Posterior cingulate gyrus (tissue), 11 donors: ENCODE measurements around the gene ZNF678.
A peak's percentile ranks its signal among the peaks of the same experiment; 100 is the strongest.
"Not testable (repeated sequence)": the region's sequence is repeated elsewhere in the genome, so short reads cannot be mapped to it uniquely, and the experiment has no call there.

Experiments
- DNase-seq, 10 donors: peaks; one replicate each; pipeline versions ENCODE4 v3.0.0 to v3.0.0-alpha.2; 2020 to 2021; ENCODE audit warnings: mixed read lengths in 3 of 10
- intact Hi-C: fragments of 100-400 bp; cut with DNase I; formaldehyde crosslinking; loops from one replicate; pipeline ENCODE4 v1.15.1; 2023

Gene ZNF678

DNA sequence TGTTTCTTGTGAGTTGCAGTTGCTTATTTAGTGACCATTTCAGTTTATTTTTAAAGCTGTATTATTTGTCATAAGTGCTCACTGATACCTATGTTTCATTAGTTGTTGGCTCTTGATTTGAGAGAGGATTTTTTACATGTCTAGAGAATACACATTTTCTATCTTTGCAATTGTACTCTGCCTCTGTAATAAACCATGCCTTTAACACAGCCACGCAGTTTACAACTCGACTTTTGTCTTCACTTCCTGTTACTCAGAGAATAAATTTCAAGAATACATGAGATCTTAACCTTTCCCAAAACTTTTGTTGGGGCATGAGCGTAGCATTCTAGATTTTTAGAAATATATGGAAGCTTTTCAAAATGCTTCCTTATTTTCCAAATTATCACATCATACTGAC, 14.9 kb upstream of the ZNF678 start:
- intact Hi-C loops, result no loop called here
- no peak for DNase-seq

DNA sequence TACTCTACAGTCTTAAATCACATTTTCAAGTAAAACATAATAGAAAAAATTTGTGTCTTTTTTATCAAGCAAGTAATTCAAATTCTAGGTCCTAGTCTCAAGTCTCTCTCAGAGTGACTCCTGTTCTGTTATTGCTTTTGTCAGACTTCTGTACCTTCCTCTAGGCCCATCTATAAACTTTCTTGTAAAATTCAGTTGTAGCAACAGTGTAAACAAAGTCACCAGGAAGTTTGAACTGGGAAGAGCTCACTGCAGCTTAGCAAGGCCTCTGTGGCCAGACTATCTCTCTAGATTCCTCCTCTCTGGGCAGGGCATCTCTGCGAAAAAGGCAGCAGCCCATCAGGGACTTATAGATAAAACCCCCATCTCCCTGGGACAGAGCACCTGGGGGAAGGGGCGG, 13.5 kb upstream of the ZNF678 start:
- intact Hi-C loops, result no loop called here
- DNase-seq, result no peak

DNA sequence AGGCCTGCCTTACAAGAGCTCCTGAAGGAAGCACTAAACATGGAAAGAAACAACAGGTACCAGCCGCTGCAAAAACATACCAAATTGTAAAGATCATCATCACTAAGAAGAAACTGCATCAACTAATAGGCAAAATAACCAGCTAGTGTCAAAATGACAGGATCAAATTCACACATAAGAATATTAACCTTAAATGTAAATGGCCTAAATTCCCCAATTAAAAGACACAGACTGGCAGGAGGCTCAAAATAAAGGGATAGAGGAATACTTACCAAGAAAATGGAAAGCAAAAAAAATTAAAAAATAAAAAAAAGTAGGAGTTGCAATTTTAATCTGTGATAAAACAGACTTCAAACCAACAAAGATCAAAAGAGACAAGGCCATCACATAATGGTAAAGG, 11.5 kb upstream of the ZNF678 start:
- intact Hi-C loops, DNase-seq: not testable (repeated sequence)

DNA sequence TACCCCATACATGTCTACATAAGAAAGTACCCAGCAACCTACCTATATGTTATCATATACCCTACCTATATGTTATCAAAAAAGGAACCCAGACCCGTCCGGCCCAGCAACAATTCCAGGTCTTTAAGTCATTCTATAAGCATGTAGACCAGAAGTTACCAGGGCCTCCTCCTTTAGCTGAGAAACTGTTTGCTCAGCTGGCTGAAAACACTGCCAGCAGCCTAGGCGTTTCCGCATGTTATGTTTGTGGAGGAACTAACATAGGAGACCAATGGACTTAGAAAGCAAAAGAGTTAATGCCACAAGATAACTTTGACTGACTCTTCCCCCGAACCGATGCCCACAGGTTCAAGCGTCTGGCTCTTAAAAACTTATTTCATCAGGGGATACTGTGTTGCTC, 7.1 kb upstream of the ZNF678 start:
- intact Hi-C loops, result no loop called here
- no peak for DNase-seq

DNA sequence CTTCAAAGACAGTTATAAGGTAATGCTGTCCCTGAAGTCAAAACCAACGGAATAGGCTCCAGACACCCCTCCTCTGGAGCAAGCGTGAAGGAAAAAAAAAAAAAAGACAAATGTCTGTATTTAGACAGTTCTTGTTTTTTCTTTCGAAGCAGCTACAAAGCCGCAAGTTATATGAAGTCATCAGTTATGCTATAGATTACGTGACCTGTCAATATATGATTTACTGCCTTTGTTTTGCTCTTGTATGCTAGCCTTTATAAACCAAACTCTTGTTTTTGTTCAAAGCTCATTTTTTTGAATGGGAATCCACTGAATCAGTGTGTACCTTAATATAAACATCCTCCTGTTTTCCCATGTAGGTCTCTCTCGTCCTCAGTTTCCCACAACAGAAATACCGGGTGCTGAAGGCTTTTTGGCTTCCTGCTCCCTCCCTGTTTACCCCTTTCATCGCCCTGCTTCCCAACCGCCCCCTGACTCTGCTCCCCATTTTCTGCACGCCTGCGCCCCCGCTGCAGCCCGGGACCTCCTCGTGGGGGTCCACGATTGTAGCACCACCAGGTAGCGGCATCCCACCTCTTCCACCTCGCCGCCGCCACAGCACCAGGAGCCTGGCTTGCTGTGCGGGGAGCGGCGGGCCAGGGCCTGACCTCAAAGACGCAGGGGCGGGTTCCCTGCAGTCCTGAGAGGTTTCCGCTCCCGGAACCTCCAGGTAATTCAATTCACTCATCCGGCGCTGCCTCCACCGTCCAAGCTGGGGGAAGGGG, 5.2 kb upstream of the ZNF678 start:
- no peak for DNase-seq
- intact Hi-C loops, result no loop called here

DNA sequence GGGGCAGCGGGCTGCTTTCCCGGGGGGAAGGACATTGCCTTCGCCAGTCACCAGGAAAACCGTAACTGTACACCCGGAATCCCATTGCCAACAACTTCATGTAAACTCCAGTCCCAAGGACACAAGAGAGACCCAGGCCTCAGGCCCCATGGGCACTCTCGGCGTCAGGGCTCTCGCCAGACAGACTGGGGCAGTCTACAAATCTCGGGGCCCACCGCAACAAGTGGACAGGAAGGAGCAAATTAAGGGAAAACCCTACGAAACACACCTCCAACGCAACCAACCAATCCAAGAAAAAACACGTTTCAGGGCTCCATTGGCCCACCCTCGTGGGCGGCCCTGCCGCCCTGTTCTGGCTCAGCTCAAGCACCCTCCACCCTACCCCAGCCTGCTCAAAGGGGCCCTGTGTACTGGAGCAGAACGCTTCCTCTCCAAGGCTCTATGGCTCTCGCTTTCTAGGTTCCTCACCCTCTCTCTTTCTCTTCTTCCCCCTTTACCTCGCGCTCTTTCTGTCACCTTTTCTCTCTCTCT, 4.6 kb upstream of the ZNF678 start:
- intact Hi-C loops, result no loop called here
- peak in 1 of 10 donors; percentile 68 for DNase-seq

DNA sequence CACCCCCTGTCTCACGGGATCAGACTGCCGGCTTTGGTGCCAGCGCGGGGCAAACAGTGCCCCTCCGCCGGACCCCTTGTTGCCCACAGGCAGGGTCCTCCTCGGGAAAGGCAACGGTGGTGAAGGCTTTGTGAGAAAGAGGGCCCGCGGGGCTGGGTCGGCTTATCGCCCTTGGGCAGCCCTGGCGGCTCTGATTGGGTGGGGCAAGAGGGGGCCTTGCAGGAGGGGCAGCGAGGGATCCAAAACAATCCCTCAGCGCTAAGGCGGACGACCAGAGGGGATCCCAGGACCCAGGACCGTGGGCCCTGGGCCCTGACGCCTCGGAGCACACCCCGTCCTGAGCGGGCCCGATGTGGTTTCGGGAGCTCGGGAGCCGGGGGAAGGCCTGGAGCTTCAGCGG, 3.9 kb upstream of the ZNF678 start:
- intact Hi-C loops, result no loop called here
- DNase-seq, result peak in 1 of 10 donors; percentile 70

DNA sequence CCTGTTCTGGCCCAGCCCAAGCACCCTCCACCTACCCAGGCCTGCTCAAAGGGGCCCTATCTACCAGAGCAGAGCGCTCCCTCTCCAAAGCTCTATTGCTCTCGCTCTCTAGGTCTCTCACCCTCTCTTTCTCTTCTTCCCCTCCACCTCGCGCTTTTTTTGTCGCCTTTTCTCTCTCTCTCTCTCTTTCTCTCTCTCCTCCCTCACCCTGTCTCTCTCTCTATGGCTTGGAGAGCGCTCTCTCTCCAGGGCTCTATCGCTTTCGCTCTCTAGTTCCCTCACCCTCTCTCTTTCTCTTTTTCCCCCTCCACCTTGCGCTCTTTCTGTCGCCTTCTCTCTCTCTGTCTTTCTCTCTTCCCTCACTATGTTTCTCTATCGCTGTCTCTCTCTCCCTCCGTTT, 3.4 kb upstream of the ZNF678 start:
- intact Hi-C loops, result loop anchor here (10.0 kb wide), 1 partner anchor 175 kb away; the partner anchor contains the start of genes JMJD4 and SNAP47
- no peak for DNase-seq

DNA sequence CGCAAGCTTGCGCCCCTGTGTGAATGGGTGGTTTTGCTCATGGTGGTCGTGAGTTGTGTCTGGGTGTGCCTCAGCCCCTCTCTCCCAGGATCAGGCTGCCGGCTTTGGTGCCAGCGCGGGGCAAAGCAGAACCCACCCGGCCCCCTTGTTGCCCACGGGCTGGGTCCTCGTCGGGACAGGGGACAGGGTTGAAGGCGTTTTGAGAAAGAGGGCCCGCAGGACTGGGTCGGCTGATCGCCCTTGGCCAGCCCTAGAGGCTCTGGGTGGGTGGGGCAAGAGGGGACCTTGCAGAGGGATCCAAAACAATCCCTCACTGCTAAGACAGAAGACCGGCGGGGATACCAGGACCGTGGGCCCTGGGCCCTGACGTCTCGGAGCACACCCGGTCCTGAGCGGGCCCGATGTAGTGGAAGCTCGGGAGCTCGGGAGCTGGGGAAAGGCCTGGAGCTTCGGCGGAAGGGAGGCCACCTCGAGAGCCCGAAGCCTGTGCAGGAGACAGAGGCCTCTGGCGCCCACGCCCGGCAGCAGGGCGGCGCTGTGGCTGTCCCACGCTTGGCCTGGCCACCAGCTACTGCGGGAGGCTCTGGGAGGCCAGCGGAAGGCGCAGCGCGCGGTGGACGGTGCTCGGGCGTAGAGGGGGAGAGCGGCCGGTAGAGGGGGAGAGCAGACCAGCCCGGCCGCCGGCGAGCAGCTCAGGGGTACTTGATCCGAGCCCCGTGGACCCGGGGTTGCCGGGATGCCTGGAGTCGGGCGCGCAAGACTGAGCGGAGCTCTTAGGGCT, 2.8 kb upstream of the ZNF678 start:
- peak in 1 of 10 donors; percentile 88 for DNase-seq
- intact Hi-C loops, result loop anchor here (10.0 kb wide), 1 partner anchor 174 kb away; the partner anchor contains the start of genes JMJD4 and SNAP47

DNA sequence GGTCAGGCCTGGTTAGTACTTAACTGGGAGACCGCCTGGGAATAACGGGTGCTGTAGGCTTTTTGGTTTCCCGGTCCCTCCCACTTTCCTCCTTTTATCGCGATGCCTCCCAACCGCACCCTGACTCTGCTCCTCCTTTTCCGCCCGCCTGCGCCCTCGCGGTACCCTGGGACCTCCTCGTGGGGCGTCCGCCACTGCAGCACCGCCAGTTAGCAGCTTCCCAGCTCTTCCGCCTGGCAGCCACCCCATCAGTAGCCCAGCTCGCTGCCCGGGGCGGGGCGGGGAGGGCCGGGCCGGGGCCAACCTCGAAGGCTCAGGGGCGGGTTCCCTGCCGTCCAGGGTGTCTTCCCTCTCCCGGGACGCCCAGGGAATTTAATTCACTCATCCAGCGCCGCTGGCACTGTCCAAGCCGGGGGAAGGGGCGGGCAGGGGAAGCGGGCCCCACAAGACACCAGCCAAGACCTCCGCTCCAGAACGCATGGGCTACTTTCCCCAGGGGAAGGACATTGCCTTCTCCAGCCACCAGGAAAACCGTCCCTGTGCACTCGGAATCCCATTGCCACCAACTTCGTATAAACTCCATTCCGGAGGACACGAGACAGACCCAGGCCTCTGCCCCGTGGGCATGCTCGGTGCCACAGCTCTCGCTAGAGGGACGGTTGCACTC, 2.0 kb upstream of the ZNF678 start:
- intact Hi-C loops, result loop anchor here (10.0 kb wide), 1 partner anchor 173 kb away; the partner anchor contains the start of genes JMJD4 and SNAP47
- peak in 1 of 10 donors; percentile 64 for DNase-seq

DNA sequence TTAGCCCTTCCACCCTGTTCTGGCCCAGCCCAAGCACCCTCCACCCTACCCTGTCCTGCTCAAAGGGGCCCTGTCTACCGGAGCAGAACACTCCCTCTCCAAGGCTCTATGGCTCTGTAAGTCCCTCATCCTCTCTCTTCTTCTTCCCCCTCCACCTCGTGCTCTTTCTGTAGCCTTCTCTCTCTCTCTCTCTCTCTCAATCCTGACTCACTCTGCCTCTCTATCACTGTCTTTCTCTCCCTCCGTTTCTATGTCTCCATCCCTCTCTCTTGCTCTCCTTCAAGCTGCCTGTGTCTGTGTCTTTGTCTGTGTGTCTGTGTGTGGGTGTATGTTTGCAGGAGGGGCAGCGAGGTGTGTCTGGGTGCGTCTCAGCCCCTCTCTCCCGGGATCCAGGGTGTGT, 1.3 kb upstream of the ZNF678 start:
- intact Hi-C loops, result loop anchor here (10.0 kb wide), 1 partner anchor 173 kb away; the partner anchor contains the start of genes JMJD4 and SNAP47
- DNase-seq, result no peak

DNA sequence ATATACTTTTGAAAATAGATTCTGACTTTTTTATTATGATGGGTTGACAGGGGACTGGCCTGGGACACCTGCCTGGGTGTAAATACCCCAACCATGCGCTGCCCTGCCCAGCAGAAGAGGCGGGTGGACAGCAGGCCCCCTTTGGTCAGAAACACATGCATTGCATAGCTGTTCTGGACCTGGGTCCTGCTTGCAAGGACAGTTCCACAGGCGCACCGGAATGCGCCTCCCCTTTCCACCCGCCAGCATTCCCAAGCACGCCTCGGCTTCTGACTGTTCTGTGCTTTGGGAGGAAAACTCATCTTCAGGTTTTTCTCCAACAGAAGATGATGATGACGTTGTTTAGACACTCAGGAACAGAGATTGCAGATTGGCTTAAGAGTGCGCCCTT, 428 bp upstream of the ZNF678 start:
- intact Hi-C loops, result loop anchor here (10.0 kb wide), 1 partner anchor 172 kb away; the partner anchor contains the start of genes JMJD4 and SNAP47
- peak in 1 of 10 donors; percentile 81 for DNase-seq

DNA sequence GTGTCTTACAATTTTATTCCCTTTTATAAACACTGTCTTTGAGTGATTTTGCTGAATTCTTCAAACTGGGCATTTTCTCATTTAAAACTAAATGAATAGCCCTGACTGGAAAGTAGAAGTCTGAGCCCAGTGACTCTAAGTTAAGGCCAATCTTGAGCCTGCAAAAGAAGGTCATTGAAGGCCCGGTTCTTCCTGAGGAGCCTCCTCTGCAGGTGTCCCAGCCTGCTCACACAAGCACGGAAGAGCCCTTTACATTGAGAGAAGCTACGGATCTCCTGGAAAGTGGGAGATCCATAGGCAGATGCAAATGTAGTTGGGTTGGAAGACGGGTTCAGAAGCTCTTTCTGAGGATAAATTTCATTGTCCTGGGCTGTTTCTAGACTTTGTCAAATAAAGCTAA, 3.9 kb downstream of the ZNF678 start:
- no peak for DNase-seq
- intact Hi-C loops, result loop anchor here (10.0 kb wide), 1 partner anchor 168 kb away; the partner anchor contains the start of genes JMJD4 and SNAP47

DNA sequence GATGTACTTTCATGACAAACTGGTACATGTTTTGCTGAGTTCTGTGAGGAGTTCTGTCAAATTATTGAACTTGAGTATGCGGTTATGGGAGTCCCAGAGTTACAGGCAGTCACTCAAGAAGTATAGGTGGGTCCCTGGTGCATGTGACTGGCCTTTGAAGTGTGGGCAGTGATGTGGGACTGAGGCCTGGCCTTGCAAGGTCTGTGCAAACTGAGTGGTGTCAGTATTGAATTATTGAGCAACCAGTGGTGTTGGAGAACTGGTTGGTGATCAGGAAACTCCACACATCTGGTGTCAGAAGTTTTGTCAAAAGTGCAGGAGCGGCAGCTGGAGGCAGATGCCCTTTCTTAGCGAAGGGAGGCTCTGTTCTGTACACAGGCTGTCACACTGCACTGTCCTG, 5.2 kb downstream of the ZNF678 start:
- no peak for DNase-seq
- intact Hi-C loops, result loop anchor here (10.0 kb wide), 1 partner anchor 166 kb away; the partner anchor contains the start of genes JMJD4 and SNAP47

DNA sequence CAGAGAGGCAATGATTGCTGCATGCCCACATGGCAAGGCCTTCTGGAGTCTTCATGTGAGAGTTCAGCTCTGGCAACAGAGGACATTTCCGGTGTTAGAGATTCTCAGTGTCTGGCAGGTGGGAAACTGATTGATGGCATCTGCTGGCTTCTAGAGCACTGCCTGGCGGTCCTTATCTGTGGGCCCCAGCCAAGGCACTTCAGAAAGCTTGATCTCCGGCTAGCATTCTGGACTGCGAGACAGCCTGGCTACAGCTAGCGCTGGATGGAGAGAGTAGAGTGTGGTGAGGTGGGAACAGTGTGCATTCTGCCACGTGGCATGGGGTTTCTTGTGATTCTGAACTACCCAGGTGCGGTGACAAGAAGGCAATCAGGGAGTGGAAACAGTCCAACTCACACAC, 9.4 kb downstream of the ZNF678 start:
- intact Hi-C loops, result no loop called here
- no peak for DNase-seq

DNA sequence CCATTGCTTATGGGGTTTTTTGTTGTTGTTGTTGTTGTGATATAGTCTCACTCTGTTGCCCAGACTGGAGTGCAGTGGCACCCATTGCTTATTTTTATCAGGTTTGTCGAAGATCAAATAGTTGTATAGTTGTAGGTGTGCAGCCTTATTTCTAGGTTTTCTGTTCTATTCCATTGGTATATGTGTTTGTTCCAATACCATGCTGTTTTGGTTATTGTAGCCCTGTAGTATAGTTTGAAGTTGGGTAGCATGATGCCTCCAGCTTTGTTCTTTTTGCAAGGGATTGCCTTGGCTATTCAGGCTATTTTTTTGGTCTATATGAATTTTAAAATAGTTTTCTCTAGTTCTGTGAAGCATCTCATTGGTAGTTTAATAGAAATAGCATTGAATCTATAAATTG, 11.6 kb downstream of the ZNF678 start:
- intact Hi-C loops, result no loop called here
- no peak for DNase-seq

DNA sequence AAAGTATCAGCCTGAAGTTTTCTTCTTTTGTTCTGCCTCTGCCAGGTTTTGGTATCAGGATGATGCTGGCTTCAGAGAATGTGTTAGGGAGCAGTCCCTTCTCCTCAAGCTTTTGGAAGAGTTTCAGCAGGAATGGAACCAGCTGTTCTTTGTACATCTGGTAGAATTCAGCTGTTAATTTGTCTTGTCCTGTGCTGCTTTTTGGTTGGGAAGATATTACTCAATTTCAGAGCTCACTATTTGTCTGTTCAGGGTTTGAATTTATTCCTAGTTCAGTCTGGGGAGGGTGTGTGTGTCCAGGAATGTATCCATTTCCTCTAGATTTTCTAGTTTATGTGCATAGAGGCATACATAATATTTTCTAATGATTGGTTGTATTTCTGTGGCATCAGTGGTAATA, 12.8 kb downstream of the ZNF678 start:
- no peak for DNase-seq
- intact Hi-C loops, result no loop called here

DNA sequence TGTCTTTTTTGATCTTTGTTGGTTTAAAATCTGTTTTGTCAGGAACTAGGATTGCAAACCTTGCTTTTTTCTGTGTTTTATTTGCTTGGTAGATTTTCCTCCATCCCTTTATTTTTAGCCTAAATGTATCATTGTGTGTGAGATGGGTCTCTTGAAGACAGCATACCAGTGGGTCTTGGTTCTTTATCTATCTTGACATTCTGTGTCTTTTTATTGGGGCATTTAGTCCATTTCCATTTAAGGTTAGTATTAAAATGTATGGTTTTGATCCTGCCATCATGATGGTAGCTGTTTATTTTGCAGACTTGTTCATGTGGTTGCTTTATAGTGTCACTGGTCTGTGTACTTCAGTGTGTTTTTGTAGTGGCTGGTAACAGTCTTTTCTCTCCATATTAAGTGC, 14.1 kb downstream of the ZNF678 start:
- intact Hi-C loops, result no loop called here
- no peak for DNase-seq

DNA sequence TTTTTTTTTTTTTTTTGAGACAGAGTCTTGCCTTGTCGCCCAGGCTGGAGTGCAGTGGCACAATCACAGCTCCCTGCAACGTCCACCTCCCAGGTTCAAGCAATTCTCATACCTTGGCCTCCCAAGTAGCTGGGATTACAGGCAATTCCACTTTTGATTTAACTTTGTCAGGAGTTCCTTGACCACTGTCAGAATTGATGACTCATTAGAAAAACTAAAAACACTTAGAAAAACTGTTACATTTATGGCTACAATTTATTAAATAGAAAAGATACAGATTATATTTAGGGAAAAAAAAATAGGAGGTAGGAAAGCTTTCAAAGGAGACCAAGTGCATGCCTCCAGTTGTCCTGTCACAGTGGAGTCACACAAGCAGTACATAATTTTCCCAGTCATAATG, 20.0 kb downstream of the ZNF678 start:
- intact Hi-C loops, result no loop called here
- no peak for DNase-seq

DNA sequence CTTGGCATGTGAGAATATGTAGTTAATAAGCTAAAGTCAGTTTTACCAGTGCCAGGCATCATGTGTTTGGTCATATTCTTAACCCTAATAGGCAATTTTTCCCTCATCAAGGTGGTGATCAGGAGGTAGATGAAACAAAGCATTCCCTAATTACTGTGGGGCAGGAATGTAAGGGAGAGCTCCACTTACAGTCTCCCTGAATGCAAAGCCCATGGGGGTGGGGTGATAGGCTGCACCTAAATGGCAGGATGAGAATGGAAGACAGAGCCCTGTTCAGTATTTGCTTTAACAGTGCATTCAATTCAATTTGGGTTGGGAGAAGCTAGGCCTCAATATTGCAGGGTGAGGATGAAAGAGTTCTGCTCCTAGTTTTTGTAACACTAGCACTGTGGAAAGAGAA, 23.4 kb downstream of the ZNF678 start:
- no peak for DNase-seq
- intact Hi-C loops, result no loop called here

DNA sequence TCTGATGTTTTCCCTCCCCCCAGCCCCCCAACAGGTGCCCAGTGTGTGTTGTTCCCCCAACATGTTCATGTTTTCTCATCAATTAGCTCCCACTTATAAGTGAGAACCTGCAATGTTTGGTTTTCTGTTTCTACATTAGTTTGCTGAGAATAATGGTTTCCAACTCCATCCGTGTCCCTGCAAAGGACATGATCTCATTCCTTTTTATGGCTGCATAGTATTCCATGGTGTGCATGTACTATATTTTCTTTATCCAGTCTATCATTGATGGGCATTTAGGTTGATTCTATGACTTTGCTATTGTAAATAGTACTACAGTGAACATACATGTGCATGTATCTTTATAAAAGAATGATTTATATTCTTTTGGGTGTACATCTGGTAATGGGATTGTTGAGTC, 24.6 kb downstream of the ZNF678 start:
- DNase-seq, result no peak
- intact Hi-C loops, result no loop called here
